ENCODE data around the gene IRF6.

IRF6 gene

DNA sequence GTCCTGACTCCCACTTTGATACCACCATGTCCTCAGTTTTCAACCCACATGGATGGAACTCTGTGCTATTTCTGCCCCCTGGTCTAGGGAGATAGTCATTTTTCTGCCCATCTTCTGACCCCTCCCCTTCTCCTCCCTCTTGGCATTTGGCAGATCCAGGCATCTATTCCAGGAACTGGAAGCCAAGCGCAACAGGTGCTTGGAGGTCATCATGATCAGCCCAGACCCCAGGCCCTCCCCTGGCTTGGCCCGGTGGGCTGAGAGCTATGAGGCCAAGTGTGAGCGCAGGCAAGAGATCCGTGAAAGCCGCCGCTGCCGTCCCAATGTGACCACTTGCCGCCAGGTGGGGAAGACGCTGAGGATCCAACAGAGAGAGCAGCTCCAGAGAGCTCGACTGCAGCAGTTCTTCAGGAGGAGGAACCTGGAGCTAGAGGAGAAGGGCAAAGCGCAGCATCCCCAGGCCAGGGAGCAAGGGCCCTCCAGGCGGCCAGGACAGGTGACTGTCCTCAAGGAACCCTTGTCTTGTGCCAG is 46.0 kb downstream of the IRF6 start:
- no peak for DNase-seq

DNA sequence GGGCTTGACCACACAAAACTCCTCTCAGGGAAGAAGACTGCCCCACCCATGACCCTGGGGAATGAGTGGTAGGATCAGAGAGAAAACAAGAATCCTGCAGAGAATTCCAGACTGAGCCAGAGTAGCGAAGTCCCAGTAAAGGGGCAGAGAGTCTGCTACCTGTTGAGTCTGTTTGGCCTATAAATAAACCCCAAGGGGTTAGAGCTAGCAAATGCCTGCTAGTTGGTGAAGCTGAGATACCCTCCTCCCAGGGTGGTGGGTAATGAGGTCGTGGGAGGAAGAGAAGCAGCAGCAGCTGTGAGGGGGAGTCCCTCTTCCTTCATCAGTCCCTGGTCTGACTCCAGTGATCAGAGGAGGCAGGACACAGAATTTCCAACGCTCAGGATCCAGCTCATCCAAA is 47.5 kb downstream of the IRF6 start:
- DNase-seq = no peak

DNA sequence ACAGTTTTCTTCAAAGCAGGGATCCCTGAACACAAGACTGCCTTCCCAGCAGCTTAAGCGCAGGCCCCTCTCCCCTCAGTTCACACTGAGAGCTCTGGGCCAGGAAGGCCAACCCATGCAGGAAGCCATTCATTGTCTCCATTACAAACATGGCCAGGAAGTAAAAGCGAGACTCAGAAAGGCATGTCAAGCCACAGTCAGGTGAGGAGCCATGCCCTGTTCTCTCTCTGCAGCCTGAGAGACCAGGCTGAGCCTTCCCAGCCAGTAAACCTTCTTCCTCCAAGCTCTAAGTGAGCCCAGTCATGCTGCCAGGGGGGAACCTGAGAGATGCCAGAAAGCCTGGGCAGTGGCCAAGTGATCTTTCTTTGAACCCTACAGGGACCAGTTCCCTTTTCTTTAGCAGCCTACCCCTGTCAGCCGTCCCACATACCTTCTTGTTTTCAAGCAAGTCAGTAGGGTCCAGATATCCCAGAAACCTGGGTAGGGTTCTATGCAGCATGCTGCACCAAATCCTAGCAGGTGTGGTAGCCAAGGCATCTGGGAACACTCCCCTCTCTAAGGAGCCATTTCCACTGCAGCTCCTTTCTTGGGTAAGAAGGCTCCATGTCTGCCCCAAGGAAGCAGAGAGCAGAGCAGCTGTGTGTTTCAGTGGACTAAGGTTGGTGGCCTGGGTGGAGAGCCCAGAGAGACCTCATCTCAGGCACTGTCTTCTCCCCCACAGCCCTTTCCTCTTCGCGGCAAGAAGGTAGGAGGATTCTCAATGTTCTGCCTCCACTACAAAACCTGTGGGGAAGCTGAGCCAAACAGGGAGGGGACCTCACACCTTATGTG is 49.1 kb downstream of the IRF6 start:
- peak in 4 of 14 donors; percentile 20 to 36 (median 31) for DNase-seq

DNA sequence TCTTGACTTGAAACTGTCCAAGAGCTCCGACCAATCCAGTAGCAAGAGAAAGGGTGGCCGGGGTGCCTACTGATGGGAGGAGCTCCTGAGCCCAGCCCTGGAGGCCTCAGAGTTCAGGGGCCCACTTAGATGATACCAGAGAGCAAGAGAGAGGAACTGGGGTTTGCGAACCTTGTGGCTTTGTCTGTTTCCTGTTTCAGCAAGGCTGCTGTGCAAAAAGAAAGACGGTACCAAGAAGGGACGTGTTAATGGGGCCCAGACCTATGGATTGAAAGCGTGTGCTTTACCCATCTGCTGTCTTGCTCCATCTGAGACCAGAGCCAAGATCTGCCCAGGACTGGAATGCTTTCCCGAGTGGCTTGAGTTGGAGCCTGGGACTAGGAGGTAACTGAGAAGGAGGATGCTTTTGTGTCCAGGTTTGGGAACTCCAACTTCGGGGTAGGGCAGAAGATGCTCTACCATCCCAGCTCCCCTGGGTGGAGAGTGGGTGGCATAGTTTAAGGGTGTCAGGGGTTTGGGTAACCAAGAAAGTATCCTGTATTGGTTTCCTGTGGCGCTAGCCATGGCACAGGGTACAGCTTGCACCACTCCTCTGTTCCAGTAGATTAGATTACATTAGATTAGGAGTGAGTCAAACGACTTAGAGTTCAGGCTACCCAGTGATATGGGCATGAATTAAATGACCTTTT is 49.9 kb downstream of the IRF6 start, which contains the start of gene TRAF3IP3:
Gene TRAF3IP3 (plus strand): TSS at position 128 of the 689 bp plus-strand sequence. CDS start 3,987 bp downstream, outside the sequence.
- DNase-seq = peak in 6 of 14 donors; percentile 23 to 46 (median 26)

DNA sequence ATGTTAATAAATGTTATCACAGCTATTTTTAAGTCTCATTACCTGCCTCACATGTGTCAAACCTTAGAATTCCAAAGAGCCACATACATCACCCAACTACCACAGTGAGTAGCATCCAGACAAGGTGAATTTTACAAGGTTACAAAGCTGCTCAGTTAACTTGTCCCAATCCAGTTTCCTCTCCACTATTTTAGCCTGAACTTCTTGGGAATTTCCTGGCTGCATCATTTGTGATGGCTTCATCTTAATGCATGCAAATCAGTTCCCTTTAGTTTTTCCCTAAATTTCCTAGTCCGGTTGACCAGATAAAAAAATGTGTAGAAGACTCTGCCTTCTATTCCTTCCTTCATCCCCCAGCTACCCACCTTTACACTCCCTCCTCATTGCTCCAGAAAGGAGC is 50.7 kb downstream of the IRF6 start:
- no peak for DNase-seq

DNA sequence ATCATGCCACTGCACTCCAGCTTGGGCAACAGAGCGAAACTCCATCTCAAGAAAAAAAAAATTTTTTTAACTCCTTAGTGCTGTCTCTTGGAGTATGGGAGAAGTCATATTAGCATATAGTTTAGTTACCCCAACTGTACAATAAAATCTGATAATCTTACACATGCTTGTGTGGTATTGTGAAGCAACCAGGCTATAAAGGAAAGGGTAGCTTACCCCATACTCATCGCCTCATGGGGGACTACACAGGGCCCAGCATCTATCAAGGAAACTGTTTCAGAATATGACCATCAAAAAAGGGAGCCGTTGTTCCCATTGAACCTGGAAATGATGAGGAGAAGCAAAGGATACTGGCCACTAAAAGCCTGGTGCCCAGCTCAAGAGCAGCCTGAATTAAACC is 53.1 kb downstream of the IRF6 start:
- no peak for DNase-seq

DNA sequence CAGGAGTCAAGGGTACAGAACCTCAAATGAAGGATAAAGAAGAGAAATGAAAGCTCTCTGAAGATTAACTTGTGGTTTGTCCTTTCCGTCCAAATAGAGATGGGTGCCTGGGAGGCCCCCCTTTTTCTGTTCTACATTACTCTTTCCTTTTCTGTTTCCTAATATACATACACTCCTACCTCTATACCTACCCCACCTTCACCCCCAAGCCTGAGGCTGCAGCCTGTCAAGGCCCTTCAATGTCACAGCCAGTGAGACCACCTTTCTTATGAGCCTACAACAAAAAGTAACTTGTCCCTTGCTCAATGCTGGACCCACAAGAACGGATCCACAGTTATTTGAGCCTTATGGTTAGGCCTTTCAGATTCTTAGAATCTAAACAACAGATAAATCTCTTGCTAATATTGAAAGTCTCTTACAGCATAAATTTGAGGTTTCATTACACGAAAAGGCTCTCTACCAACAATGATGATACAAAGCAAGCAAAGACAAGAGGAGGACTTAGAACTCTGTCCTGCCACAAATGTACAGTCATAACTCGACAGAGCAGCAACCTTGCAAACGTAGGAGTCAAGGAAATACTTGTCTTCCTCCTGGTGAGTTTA is 54.2 kb downstream of the IRF6 start:
- DNase-seq = no peak

DNA sequence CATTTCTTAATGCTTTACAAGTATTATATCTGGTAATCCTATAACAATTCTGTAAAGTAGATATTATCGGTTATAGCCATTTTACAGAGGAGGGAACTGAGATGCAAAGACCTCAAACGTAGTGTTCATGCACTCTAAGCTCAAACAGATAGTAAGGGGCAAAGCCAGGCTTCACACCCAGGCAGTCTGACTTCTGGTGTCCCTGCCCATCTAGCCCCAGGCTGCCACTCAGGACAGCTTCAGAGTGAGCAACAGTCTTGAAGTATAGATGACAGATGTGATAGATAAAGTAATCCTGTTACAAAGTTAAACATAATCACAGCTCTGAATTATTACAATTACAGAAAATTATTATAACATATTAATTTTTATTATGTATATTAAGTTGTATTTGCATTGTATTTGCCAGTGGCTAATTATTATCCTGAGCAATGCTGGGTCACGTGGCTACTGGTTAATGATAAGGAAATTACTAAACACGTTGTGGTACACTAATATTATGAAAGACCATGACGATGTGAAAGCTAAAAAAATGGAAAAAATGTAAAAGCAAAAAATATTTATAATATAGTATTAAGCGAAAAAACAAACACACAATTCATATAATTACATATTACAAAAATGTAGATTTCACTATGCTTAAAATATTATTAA is 56.1 kb downstream of the IRF6 start:
- no peak for DNase-seq

DNA sequence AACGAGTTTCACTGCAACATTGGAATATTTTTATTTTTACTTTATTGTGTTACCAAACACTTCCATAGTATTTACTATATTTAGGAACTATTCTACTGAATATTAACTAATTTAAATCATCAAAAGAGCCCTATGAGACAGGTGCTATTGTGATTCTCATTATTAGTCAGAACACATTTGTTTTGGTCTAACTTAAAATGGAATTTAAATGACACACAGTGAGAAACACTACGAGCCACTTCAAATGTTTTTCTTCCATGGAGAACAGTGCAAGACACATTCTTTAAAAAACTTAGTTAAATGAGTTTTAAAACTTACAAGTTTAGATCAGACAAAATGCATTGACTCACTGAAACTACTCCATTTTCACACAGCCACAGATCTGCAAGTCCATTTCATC is 56.7 kb downstream of the IRF6 start:
- no peak for DNase-seq

DNA sequence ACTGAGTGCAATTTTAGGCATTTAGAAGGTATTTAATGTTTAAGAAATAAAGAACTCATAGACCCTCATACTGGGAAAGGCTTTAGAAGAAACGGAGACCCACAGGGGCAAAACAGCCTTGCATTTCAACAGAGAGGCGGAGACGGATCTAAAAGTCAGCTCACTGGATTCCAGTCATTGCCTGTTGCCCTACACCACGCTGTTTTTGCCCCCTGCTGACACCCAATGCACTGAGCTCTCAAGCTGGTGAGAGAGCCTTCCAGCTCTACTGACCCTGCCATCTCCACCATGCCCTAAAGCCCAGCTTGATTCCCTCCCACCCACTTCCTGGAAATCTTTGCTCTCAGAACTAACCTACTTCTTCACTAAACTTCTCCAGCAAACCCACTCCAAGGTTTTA is 57.3 kb downstream of the IRF6 start:
- no peak for DNase-seq

DNA sequence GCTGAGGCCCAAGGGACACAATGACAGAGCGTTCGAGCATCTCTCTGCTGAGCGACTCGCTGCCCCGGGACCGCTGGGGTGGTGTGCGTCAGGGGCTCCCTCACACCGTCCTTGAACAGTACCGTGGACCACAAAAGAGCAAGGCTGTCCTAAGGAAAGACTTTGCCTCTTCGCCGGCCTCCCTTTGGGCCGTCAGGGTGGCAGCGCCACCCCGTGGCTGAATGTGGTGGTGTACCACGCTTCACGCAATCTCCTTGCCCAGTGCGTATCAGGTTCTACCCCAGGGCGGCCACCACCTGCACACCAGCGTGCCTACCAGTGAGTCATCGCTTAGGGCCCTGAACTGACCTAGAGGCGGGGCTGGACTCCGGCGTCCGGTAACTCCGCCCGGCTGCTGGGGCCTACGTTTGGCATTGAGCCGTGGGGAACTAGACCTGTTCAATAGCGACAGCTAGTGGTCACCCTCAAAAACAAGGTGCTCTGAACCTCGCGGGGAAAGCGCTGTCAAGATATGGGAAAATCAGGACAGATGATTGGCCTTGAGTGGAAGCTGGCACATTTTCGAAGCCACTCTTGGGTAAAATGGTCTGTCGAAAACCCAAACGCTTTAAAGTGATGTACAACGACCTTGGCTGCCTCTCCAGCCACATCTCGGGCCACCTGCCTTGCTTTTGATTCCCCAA is 58.2 kb downstream of the IRF6 start:
- DNase-seq = peak; percentile 43 to 95 (median 82)

DNA sequence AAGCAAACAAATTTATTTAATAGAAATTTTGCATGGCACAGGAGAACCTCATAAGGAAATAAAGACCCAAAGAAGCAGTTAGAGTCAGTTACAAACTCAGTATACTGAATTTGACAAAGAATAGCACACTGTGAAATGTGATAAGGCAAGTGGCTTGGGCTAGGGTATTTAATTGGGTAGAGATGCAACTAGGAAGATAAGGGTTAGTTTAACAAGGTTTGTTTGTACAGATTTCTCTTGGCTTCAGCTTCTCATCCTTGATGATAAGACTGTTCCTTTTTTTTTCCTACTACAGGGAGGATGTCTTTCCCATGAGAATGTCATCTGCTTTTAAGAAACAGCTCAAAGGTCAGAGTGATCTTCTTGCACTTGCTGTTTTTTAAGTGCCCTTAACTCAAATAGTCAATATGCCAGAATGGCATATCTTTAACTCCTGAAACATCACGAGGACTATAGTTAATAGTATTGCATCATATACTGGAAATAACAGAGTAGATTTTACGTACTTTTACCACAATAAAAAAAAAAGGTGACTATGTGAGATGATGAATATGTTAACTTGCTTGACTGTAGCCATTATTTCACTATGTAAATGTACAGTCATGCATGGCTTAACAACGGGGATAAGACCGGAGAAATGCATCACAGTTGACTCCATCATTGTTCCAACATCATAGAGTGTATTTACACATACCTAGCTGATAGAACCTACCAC is 59.3 kb downstream of the IRF6 start:
- DNase-seq = no peak

DNA sequence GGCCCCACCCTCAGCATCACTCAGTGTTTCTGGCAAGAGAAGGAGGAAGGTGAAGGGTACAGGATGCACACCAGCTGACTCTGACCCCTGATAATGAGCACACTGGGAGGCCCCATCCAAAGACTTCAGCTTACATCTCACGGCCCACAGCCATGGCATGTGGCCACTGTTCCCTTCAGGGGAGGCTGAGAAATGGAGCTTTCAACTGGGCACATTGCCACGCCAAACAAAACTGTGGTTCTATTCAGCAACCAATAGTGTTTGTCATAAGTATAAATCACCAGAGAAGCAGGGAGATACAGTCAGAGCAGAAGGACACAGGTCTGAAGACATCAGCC is 62.8 kb downstream of the IRF6 start:
- DNase-seq = peak in 3 of 14 donors; percentile 11 to 36 (median 28)

DNA sequence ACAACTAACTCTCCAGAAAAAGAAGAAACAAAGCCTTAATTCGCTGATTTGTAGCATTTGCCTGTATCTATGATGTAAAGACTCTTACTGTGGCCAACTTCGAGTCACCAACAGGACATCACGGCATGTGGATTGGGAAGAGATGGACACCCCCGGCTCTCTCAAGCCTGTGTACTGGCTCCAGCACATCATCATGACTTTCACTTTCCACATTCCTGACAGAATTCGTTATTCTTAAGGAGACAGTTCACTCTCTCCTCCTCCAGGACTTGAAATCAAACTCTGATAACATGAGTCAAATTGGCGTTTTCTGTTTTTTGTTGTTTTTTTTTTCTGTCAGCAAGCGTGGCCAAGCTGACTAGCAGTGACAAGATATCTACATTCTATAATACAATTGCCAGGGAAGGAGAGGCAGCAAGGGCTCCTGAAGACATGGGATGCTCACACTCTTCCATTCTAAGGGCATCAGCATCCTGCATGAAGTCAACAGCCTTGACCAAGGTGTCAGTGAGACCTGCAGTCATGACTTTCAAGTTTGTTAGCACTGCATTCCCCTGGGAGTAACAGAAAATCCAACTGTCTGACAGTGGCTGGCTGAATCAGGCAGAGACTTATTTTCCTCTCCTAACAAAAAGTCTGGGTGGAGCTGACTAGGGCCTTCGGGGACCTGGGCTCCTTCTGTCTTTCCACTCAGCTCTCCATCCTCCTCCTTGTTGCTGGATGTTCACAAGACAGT is 63.4 kb downstream of the IRF6 start:
- peak in 2 of 14 donors; percentile 16 to 20 for DNase-seq

DNA sequence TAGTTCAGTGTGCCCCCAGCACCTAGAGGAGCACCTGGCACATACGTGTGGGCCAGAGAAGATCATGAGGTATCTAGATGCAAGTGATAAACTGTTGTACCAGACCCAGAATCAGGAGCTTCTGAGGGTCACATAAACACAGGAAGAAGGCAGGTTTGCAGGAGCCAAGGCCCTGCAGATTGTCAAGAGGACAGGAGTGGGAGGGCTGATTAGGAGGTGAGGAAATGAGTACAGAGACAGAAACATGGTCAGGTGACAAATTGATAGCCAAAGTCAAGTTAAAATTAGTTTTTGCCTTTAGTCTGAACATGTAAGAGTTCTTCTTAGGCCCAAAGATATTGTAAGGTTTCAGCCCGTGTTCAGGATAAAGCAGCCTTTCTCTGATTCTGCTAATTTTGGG is 64.1 kb downstream of the IRF6 start:
- DNase-seq = no peak

DNA sequence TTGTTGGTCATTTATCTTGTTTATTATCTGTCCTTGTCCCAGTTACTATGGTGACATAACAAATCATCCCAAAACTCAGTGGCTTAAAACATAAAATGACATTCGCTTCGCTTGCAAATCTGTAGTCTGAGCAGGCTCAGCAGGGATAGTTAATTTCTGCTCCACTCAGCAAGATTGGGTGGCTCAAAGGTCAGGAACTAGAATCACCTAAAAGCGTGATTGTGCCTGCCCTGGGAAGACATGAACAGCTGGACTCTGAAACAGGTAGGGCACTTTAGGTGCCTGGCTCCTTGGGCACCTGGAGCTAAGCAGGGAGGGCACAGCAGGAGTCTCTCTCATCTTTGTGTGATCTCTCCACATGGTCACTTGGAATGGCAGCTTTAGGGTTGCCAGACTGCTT is 64.7 kb downstream of the IRF6 start:
- no peak for DNase-seq

DNA sequence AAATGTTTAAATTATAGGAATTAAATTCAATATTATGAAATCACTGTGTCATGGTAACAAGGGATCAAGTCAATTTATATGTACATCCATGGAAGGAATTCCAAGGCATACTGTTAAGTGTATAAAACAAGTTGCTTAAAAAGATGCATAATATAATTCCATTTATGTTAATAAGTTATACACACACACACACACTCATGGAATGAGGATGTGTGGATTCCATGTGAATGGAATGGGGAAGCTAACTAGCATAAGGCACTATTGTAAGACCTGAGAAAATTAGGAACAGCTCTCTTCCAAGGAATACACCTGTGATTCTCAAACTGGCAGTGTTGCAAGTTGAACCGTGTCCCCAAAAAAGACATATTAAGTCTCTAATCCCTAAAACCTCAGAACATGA is 67.7 kb downstream of the IRF6 start:
- no peak for DNase-seq

DNA sequence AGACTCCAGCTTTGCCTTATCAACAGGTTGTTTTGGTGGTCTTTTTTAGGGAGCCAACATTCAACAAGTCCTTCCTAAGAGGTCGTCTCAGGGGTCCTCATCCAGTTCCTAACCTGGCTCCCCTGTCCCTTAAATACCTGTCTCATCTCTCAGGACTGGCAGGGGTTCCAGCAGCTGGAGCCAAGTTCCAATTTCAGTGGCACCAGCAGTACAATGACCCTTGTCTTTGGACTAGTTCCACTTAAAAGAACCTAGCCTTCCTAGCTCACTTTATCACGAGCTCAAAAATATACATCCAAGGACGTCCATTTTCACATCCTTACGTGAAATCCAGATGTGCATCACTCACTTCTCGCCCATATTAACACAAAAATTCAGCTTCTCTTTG is 68.8 kb downstream of the IRF6 start:
- DNase-seq = no peak

DNA sequence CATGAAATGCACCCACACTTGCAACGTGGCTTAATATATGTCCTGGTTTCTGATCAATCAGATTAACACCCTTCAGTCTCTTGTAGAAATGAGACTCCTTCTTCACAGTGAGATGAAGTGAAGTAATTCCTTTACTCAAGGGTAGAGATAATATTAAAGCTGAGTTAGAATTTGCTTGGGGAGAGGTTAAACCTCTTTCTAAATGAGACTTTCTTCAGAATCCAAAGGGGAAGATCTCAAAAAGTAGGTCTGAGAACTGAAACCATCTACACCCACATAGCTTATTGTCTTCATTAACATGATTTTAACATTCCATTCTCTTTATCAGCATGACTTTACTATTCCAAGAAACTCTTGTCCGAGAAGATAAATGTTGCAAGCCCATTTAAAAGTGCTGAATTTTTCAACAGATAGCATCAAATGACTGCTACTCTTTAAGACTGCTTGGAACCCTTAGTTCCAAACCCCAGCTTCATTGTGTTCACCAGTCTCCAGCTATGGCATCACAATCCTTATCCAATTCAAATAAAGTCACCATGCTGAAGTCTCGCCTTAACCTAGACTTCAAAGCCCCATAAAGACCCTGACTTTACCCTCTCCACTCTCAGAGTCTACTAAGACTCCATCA is 69.3 kb downstream of the IRF6 start:
- DNase-seq = no peak
